GM06990 (cell line): ENCODE data around the gene PRSS50.

Experiments used
- DNase-seq: peaks from one replicate; pipeline ENCODE4 v3.0.0-alpha.2; 2011; ENCODE audit not compliant: insufficient read length; ENCODE audit errors: extremely low read depth
- H3K27me3 ChIP-seq: replicated peaks from 2 replicates; pipeline ENCODE4 v1.6.0; 2011; ENCODE audit warnings: low read length; ENCODE audit not compliant: control insufficient read depth, insufficient read depth
- H3K36me3 ChIP-seq: 2 replicates; pipeline ENCODE4 v1.5.1; 2011; ENCODE audit warnings: low read length; ENCODE audit not compliant: control insufficient read depth, insufficient read depth
- H3K4me3 ChIP-seq: replicated peaks from 2 replicates; pipeline ENCODE4 v1.5.1; 2011; ENCODE audit warnings: low read depth, mild to moderate bottlenecking, control low read depth, low read length
- CTCF ChIP-seq: IDR thresholded peaks from 2 replicates; pipeline ENCODE4 v1.5.1; 2011; ENCODE audit warnings: low read length, control low read depth, mild to moderate bottlenecking, inconsistent platforms; ENCODE audit not compliant: insufficient read depth, poor library complexity, severe bottlenecking

Gene PRSS50

GRCh38 chr3:46672349-46672695 is 45.3 kb downstream of the PRSS50 start:
- Histone ChIP-seq H3K36me3 (no peaks in the 10 kb centered on the region), H3K4me3 (no peak overlapping the region), H3K27me3 (peaks cover 3% of the 10 kb centered on the region)
- no peak for DNase-seq
- no peak for TF ChIP-seq CTCF

- Histone ChIP-seq H3K4me3 (no peak overlapping the region), H3K27me3 (peaks cover 4% of the 10 kb centered on the region), H3K36me3 (no peaks in the 10 kb centered on the region)
- no peak for TF ChIP-seq CTCF
- DNase-seq = no peak
Measured at GRCh38 chr3:46671541-46672348, 45.9 kb downstream of the PRSS50 start.

DNA sequence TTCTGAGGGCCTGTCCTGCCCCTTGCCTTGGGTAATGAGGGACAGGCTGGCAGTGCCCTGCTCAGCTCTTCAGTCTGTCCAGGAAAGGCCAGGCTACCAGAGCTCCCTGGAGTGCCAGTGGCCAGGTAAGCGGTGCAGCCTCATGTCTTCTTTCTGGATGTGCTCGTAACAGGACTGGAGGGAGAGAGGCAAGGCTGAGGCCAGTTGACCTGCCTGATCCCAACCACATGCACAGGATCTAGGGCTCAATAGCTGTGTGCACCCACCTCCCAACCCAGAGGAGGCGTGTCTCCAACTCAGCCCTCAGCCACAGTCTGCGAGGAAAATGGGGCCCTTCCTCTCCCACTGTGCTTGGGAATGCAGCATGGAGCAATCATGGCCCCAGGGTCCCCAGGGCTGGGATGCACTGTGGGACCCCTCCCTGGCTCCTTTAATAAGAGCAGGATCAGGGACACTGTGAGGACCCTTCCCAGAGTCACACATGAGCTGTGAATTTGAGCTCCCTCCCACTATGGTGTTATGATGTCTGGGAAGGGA is 46.7 kb downstream of the PRSS50 start:
- DNase-seq = no peak
- Histone ChIP-seq H3K4me3 (no peak overlapping the region), H3K36me3 (no peaks in the 10 kb centered on the region), H3K27me3 (peaks cover 4% of the 10 kb centered on the region)
- TF ChIP-seq CTCF = no peak

- no peak for TF ChIP-seq CTCF
- Histone ChIP-seq H3K4me3 (no peak overlapping the region), H3K27me3 (peaks cover 4% of the 10 kb centered on the region), H3K36me3 (no peaks in the 10 kb centered on the region)
- no peak for DNase-seq
Measured at GRCh38 chr3:46670000-46670890, 47.4 kb downstream of the PRSS50 start.

DNA sequence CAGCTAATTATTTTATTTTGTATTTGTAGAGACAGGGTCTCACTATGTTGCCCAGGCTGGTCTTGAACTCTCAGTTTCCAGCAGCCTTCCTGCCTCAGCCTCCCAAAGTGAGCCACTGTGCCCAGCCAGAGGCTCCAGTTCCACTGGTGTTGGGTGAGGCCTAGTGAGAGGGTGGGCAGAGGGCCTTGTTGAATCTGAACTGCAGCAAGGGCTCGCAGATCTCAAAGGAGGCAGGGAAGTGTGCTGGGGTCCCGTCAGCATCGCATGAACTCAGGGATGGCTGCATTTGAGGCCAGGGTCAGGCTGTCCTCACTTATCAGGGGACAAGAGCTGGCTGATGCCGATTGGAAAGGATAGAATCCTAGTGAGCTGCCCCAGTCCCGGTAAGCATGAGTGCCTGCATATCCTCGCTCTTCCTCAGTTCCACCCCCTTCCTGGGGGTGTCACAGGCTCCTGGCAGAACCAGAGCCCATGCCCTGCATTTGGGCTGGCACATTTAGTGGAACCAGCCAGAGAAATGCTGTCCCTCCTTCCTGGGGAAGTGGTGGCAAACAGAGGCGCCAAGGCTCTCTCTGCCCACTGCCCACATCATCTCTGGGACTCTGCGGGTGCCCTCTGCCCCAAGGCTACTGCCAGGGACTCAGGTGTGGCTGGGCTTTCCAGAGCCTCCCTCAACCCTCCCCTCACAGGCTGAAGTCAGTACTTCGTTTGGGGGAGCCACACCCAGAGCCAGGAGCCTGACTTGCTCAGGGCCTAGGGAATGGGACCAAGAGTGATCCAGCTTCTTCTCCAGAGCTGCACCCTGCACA is 48.3 kb downstream of the PRSS50 start:
- peaks cover 4% of the 10 kb centered on the region for H3K27me3 ChIP-seq
- no peak for TF ChIP-seq CTCF
- no peak overlapping the region for H3K4me3 ChIP-seq
- DNase-seq = no peak
- H3K36me3 ChIP-seq = no peaks in the 10 kb centered on the region
